ENCODE data around the gene DHRS13. TPM values are rescaled to one million over a fixed set of nuclear protein-coding genes. Genes with fewer than 3 reads are reported as not detected.
A peak's percentile ranks its signal among the peaks of the same experiment; 100 is the strongest.
"Not testable (repeated sequence)": the region's sequence is repeated elsewhere in the genome, so short reads cannot be mapped to it uniquely, and the experiment has no call there.

Gene DHRS13
- total RNA-seq, 1 experiment from 2014 or later: 6.0 TPM

DNA sequence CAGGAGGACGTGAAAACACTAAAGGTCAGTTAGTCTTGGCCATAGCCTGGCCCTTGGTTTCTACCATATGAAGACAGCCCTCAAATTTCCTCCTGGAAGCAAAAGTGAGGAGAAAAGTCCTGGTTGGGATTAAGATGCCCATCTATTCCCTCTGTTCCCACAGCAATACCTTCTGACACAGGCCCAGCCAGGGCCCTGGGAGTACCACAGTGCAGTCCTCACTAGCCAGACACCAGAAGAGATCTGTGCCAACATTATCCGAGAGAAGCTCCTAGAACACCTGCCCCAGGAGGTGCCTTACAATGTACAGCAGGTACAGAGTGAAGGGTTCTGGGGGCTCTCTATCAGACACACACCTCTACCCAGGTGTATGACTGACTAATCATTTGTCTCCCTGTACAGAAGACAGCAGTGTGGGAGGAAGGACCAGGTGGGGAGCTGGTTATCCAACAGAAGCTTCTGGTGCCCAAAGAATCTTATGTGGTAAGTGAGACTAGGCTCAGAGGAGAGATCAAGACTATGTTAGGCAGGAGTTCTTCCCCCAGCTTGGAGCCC lies 44.0 kb downstream of the DHRS13 start:
- no peak for DNase-seq (ENCODE audit: low read depth)

GRCh38 chr17:28857905-28858800 lies 44.7 kb downstream of the DHRS13 start:
- no peak for DNase-seq (ENCODE audit: low read depth)

DNA sequence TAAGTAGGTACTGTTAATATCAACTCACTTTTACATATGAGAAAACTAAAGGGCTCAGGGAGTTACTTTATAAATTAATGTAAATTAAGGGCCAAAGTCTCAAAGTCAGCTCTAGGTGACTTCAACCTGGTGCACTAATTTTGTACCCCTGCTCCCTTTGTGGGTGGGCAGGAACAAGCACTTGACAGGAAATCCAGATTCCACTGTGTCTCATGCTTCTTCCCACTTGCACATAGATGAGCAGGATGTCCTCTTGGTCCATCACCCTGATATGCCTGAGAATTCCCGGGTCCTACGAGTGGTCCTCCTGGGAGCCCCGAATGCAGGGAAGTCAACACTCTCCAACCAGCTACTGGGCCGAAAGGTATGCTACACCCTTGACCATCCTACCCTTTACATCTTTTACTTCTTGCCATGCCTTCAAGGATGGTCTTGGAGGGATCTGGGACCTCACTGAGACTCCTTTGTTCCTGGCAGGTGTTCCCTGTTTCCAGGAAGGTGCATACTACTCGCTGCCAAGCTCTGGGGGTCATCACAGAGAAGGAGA lies 46.8 kb downstream of the DHRS13 start:
- DNase-seq (ENCODE audit: low read depth): no peak

DNA sequence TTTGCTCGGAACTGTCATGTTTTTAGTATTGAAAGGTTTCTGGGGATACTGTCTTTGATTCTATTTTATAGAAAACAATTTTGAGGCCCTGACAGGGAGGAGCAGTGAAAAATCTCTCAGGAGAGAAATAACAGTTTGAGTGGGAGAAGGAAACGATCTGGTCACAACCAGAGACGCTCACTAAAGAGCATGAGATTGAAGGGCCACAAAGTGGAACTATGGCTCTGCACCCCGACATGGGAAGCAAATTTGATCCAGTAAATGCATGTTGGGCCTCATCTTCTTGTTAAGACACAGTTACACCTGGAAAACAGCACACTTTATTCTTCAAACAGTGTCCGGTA lies 47.6 kb downstream of the DHRS13 start:
- DNase-seq (ENCODE audit: low read depth): no peak

DNA sequence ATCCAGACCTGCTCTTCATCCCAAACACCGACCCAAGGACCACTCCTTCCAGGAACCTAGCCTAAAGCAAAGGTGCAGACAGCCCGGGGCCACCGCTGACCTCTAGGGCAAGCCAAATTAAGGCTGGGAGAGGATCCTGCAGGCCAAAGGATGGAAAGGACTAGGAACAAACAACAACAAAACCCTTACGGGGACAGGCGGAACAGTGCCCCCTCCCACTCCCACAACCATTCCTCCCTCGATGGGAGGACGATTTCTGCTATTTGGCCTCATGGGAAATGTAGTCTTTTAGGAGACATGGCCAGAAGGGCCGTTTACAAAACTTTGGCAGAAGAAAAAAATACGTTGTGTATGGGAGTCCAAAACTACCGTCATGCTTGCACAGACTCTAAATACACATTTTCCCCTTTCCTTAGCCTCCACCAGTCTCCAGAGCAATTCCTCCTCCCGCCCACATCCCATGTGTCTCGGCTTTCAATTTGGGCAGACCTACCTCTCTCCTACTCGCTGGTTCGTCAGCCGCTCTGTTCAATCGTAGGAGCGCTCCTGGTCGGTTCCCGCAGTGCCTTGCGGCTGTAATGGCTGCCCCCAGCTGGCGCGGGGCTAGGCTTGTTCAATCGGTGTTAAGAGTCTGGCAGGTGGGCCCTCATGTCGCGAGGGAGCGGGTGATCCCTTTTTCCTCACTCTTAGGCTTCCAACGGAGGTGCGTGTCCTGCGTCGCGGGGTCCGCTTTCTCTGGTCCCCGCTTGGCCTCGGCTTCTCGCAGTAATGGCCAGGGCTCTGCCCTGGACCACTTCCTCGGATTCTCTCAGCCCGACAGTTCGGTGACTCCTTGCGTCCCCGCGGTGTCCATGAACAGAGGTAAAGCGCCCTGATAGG lies 48.2 kb downstream of the DHRS13 start, which contains the start of gene ERAL1:
Gene ERAL1, plus strand, starts transcription at position 560 of the 879 bp plus-strand sequence. Its CDS starts 19 bp downstream, at position 579.
- peak; percentile 83 for DNase-seq (ENCODE audit: low read depth)

DNA sequence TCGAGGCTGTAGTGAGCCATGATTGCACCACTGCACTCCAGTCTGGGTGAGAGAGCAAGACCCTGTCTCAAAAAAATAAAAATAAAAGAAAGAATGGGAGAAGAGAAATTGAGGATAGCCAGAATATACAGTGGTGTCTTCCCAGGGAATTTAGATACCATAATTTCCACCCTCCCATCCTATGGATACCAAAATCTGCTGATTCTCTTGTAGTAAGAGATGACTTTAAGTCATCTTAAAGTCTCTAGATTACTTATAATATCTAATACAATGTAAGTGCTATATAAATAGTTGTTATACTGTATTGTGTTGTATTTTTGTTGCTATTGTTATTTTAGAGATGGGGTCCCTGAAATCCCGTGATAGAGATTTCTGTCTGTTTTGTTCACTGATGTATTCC lies 49.6 kb downstream of the DHRS13 start:
- DNase-seq (ENCODE audit: low read depth): no peak

- DNase-seq (ENCODE audit: low read depth): peak; percentile 21
Observed at GRCh38 chr17:28849281-28849680, 53.6 kb downstream of the DHRS13 start.

DNA sequence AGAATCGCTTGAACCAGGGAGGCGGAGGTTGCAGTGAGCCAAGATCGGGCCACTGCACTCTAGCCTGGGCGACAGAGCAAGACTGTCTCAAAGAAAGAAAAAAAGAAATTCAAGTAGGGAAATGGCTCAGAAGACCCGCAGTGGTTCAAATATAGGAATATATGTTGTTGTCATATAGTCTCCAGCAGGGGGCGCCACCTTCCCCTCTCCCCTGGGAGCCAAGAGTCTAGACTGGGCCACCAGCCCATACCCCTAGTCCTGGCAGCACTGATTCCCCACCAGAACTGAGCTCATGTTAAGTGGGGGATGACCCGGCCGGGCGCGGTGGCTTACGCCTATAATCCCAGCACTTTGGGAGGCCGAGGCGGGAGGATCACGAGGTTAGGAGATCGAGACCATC lies 54.2 kb downstream of the DHRS13 start:
- DNase-seq (ENCODE audit: low read depth): not testable (repeated sequence)

Other genes starting within 250 kb of the DHRS13 start
- 71.9 and 76.1 TPM in 2 replicates for gene SDF2, start 241.2 kb downstream of the DHRS13 start, total RNA-seq (2014; rRNA removed; shearing (Covaris generic))
- gene SUPT6H, start 240.9 kb downstream of the DHRS13 start, total RNA-seq (2014; rRNA removed; shearing (Covaris generic)): 15.1 and 16.5 TPM in 2 replicates
- 1.1 and 1.3 TPM in 2 replicates for gene PROCA1, start 191.2 kb downstream of the DHRS13 start, total RNA-seq (2014; rRNA removed; shearing (Covaris generic))
- 176 and 202 TPM in 2 replicates for gene RAB34, start 185.2 kb downstream of the DHRS13 start, total RNA-seq (2014; rRNA removed; shearing (Covaris generic))
- 632 and 764 TPM in 2 replicates for gene RPL23A, start 183.1 kb downstream of the DHRS13 start, total RNA-seq (2014; rRNA removed; shearing (Covaris generic))
- gene TLCD1, start 176.8 kb downstream of the DHRS13 start, total RNA-seq (2014; rRNA removed; shearing (Covaris generic)): 3.2 and 8.7 TPM in 2 replicates
- gene NEK8, start 174.3 kb downstream of the DHRS13 start, total RNA-seq (2014; rRNA removed; shearing (Covaris generic)): 0.24 and 0.68 TPM in 2 replicates
- gene TRAF4, start 159.1 kb downstream of the DHRS13 start, total RNA-seq (2014; rRNA removed; shearing (Covaris generic)): 21.2 and 25.5 TPM in 2 replicates
- 2.4 and 3.4 TPM in 2 replicates for gene FAM222B, start 60.3 kb downstream of the DHRS13 start, total RNA-seq (2014; rRNA removed; shearing (Covaris generic))
- 29.8 and 29.9 TPM in 2 replicates for gene ERAL1, start 48.1 kb downstream of the DHRS13 start, total RNA-seq (2014; rRNA removed; shearing (Covaris generic))
- 28.7 and 30.6 TPM in 2 replicates for gene FLOT2, start 5.3 kb downstream of the DHRS13 start, total RNA-seq (2014; rRNA removed; shearing (Covaris generic))
- 9.2 and 18.0 TPM in 2 replicates for gene PHF12, start 48.4 kb upstream of the DHRS13 start, total RNA-seq (2014; rRNA removed; shearing (Covaris generic))
- not detected in 2 replicates for gene SEZ6, start 103.0 kb upstream of the DHRS13 start, total RNA-seq (2014; rRNA removed; shearing (Covaris generic))
- gene PIPOX, start 140.1 kb upstream of the DHRS13 start, total RNA-seq (2014; rRNA removed; shearing (Covaris generic)): 10.0 and 11.7 TPM in 2 replicates

All from RPMI7951 (cell line).